Measurements from ENCODE around the gene NHS.

DNA sequence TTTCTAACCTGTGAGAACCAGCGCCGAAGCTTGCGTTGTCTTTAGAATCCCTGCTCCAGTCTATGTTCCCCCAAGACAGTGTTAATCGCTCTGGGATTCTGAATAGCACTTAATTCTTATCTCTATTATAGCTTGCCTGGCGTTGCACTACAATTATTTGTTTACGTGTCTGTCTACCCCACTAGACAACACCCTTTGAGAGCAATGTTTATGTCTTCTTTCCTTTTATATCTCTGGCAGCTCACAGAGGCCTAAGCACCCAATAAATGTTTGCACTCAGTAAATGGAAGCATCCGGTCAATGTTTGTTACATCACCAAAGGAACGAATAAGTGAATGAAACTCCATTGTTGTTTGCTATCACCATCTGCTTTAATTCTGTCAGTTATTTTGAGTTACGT lies 4.8 kb upstream of the NHS start:
- TF ChIP-seq, protein P1, sequence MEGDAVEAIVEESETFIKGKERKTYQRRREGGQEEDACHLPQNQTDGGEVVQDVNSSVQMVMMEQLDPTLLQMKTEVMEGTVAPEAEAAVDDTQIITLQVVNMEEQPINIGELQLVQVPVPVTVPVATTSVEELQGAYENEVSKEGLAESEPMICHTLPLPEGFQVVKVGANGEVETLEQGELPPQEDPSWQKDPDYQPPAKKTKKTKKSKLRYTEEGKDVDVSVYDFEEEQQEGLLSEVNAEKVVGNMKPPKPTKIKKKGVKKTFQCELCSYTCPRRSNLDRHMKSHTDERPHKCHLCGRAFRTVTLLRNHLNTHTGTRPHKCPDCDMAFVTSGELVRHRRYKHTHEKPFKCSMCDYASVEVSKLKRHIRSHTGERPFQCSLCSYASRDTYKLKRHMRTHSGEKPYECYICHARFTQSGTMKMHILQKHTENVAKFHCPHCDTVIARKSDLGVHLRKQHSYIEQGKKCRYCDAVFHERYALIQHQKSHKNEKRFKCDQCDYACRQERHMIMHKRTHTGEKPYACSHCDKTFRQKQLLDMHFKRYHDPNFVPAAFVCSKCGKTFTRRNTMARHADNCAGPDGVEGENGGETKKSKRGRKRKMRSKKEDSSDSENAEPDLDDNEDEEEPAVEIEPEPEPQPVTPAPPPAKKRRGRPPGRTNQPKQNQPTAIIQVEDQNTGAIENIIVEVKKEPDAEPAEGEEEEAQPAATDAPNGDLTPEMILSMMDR (IDR thresholded peaks at IDR 0.05) = no peak
- no peak for TF ChIP-seq POLR2A (IDR thresholded peaks at IDR 0.05)

Data from vagina (tissue), 2 donors.